Measurements from ENCODE around the gene GNAQ. TPM values are rescaled to one million over a fixed set of nuclear protein-coding genes. Genes with fewer than 3 reads are reported as not detected.

The GNAQ gene
- total and polyA plus RNA-seq, 2 of the 13 experiments (the other 11 are each of a cell fraction or from before 2014, with no cell fraction given): 16.5 to 17.7 TPM

DNA sequence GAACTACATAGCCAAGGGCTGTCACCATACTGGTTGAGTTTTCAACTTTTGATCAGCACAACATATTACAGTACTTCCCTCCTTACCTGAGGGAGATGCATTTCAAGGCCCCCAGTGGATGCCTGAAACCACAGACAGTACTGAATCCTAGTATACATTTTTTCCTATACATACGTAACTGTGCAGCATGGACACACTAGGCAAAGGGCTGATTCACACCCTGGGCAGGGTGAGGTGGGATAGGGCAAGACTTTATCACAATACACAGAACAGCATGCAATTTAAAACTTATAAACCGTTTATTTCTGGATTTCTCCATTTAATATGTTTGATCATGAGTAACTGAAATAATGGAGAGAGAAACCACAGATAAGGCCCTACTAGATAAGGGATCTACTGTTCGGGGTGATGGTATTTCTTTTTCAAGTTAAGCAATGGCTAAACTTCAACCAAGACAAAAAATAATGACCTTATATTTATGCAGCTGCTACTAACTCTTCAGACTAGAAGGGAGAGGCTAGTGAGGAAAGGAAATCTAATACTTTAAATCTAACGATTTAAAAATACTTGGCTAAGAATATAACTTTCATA, 196.6 kb downstream of the GNAQ start (continued):
- no peak for TF ChIP-seq KLF15 (CRISPR knock-in tag; IDR thresholded peaks at IDR 0.05; ENCODE audit: borderline replicate concordance)
- TF ChIP-seq NCOR1 (IDR thresholded peaks at IDR 0.05; ENCODE audit: borderline replicate concordance, low read length): no peak

DNA sequence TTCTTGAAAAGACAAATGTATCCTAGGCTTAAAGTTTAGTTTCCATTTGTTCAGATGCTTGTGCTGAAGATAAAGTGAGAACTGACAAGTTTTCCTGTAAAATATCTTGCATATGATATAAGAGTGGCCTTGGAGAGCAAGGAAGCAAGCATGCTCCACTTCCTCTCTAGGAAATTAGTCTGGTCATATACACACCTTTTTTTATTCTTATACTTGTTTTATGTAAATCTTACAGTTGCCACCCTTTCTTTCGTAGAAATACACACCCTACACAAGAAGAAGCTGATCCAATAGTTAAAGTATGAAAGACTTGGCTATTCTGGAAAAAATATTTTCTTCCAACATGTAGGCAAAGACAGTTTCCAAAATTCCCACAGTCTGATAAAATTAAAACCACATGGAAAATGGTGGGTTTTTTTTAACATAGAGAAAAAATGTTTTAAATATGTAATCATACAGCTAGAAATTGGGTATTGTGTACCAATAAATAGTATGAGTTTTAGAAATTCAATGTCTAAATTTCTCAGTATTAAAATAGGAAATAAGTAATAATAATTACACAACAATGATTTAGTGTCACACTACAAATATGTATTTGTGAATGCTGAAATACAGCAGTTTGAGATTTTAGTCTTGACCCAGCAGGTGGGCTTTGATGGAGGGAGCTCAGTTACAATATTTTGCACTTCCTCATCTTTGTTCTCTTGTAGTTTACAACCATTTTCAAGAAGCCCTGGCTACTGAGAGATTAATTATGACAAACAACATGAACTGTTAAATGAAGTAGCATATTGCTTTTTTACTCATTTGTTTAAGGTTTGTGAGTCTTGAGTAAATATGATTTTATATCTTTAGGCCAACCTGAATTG, 197.8 kb downstream of the GNAQ start:
- TF ChIP-seq ZNF570 (CRISPR knock-in tag; IDR thresholded peaks at IDR 0.05; ENCODE audit: borderline replicate concordance): no peak
- no peak for TF ChIP-seq ZNF761 (CRISPR knock-in tag; conservative IDR thresholded peaks at IDR 0.05)
- no peak for TF ChIP-seq ZSCAN22 (CRISPR knock-in tag; IDR thresholded peaks at IDR 0.05)
- intact Hi-C loops (cut with micrococcal nuclease; ENCODE audit: unreplicated experiment): no loop called here
- no peak for ATAC-seq
- H3K27me3 ChIP-seq (ENCODE audit: control insufficient read depth in 1 of 2, insufficient read depth in 2 of 2, low read length in 2 of 2): no peaks in the 10 kb centered on the region
- POLR2A ChIA-PET: no interaction called here
- no peak overlapping the region for H3K27ac ChIP-seq (ENCODE audit: extremely low read length, insufficient read depth, low read length)
- no peaks in the 10 kb centered on the region for H3K4me1 ChIP-seq (ENCODE audit: insufficient read depth, low read length)
- no peaks in the 10 kb centered on the region for H4K20me1 ChIP-seq (ENCODE audit: insufficient read depth, low read length)
- 94% methylated on average over 1 of the region's 1 CpG for WGBS (ENCODE audit: low lambda C conversion rate)
- CTCF ChIA-PET (ENCODE audit: low intra/inter-chr PET ratio, low total read pairs): no interaction called here
- no peaks in the 10 kb centered on the region for H3K9me3 ChIP-seq (ENCODE audit: low read length)
- FAIRE-seq: no peak
- BruUV-seq (replicated peaks): no TSS peak
- H3K4me2 ChIP-seq (ENCODE audit: low read depth, low read length): no peak overlapping the region
- no peak overlapping the region for H2AFZ ChIP-seq (ENCODE audit: low read length)
- no peak for DNase-seq (ENCODE audit: low spot score)
- H3K36me3 ChIP-seq (replicated peaks in 1 of 2; ENCODE audit: control insufficient read depth in 1 of 2, insufficient read depth in 2 of 2, low read length in 2 of 2): no peaks in the 10 kb centered on the region
- no peak overlapping the region for H3K9ac ChIP-seq (ENCODE audit: insufficient read depth, low read depth, low read length)
- H3K4me3 ChIP-seq (replicated peaks in 1 of 3; ENCODE audit: insufficient read depth in 1 of 3, low read depth in 2 of 3, low read length in 3 of 3): no peak overlapping the region
- no peaks in the 10 kb centered on the region for H3K79me2 ChIP-seq (ENCODE audit: insufficient read depth, low read length)
- in situ Hi-C loops (cut with HindIII; ENCODE audit: extremely low pct_ligation_motif_present, low pct_unique_long_range_greater_than_20kb): no loop called here

DNA sequence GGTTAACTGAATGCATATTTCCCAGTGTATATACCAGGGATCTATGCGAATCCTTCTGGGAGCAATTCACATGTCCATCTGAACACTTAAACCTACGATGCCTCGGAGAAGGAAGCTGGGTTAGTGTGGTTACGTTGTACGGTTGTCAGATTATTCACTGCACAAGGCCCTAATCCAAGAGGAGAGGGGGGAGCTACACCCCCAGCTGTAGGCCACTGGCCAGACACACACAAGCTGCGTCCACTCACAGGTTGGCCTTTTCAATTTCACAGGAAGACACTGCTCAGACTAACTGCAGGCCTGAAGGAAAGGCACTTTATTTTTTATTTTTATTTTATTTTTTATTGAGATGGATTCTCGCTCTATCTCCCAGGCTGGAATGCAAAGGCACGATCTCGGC, 199.0 kb downstream of the GNAQ start:
- H3K9ac ChIP-seq (ENCODE audit: insufficient read depth, low read depth, low read length): no peak overlapping the region
- no peaks in the 10 kb centered on the region for H3K27me3 ChIP-seq (ENCODE audit: control insufficient read depth in 1 of 2, insufficient read depth in 2 of 2, low read length in 2 of 2)
- H3K4me1 ChIP-seq (ENCODE audit: insufficient read depth, low read length): peaks cover under 1% of the 10 kb centered on the region; the same call in 1 of the 2 replicates
- BruUV-seq (replicated peaks): no TSS peak
- ChIA-PET CTCF (ENCODE audit: low intra/inter-chr PET ratio, low total read pairs) (no interaction called here), POLR2A (no interaction called here)
- no peak overlapping the region for H2AFZ ChIP-seq (ENCODE audit: low read length)
- no peaks in the 10 kb centered on the region for H3K36me3 ChIP-seq (replicated peaks in 1 of 2; ENCODE audit: control insufficient read depth in 1 of 2, insufficient read depth in 2 of 2, low read length in 2 of 2)
- no peak for ATAC-seq
- no peak overlapping the region for H3K27ac ChIP-seq (ENCODE audit: extremely low read length, insufficient read depth, low read length)
- no peak overlapping the region for H3K4me2 ChIP-seq (ENCODE audit: low read depth, low read length)
- DNase-seq (ENCODE audit: low spot score): no peak
- in situ Hi-C loops (cut with HindIII; ENCODE audit: extremely low pct_ligation_motif_present, low pct_unique_long_range_greater_than_20kb) (no loop called here), intact Hi-C loops (cut with micrococcal nuclease; ENCODE audit: unreplicated experiment) (no loop called here)
- 97% methylated on average over 9 of the region's 9 CpGs for WGBS (ENCODE audit: low lambda C conversion rate)
- no peaks in the 10 kb centered on the region for H3K9me3 ChIP-seq (ENCODE audit: low read length)
- no peaks in the 10 kb centered on the region for H4K20me1 ChIP-seq (ENCODE audit: insufficient read depth, low read length)
- H3K79me2 ChIP-seq (ENCODE audit: insufficient read depth, low read length): no peaks in the 10 kb centered on the region
- FAIRE-seq: no peak
- no peak overlapping the region for H3K4me3 ChIP-seq (replicated peaks in 1 of 3; ENCODE audit: insufficient read depth in 1 of 3, low read depth in 2 of 3, low read length in 3 of 3)
- TF ChIP-seq ZMYM4 (CRISPR knock-in tag; IDR thresholded peaks at IDR 0.05): no peak
- TF ChIP-seq, protein P1, sequence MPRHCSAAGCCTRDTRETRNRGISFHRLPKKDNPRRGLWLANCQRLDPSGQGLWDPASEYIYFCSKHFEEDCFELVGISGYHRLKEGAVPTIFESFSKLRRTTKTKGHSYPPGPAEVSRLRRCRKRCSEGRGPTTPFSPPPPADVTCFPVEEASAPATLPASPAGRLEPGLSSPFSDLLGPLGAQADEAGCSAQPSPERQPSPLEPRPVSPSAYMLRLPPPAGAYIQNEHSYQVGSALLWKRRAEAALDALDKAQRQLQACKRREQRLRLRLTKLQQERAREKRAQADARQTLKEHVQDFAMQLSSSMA (CRISPR knock-in tag; IDR thresholded peaks at IDR 0.05): no peak
- TF ChIP-seq THRA (CRISPR knock-in tag; IDR thresholded peaks at IDR 0.05; ENCODE audit: borderline replicate concordance): no peak
- TF ChIP-seq ZNF224 (CRISPR knock-in tag; IDR thresholded peaks at IDR 0.05): no peak
- TF ChIP-seq CENPX (CRISPR knock-in tag; IDR thresholded peaks at IDR 0.05): no peak
- TF ChIP-seq ZNF263 (CRISPR knock-in tag; IDR thresholded peaks at IDR 0.05): no peak
- TF ChIP-seq ATRX (CRISPR knock-in tag; IDR thresholded peaks at IDR 0.05; ENCODE audit: borderline replicate concordance): no peak
- no peak for TF ChIP-seq KDM2A (CRISPR knock-in tag; IDR thresholded peaks at IDR 0.05; ENCODE audit: borderline replicate concordance, low read depth)

Measured in HepG2 (cell line).